HepG2 (cell line): ENCODE data around the gene YIF1A. TPM values are rescaled to one million over a fixed set of nuclear protein-coding genes. Genes with fewer than 3 reads are reported as not detected.

Experiments used
- DR1 ChIP-seq: sonication (generic); formaldehyde crosslinking; IDR thresholded peaks from 2 replicates; pipeline ENCODE4 v1.8.0; 2021; ENCODE audit warnings: mild to moderate bottlenecking, missing genetic modification reagents, inconsistent platforms
- HNRNPH1 ChIP-seq: fragments of 200-400 bp; formaldehyde crosslinking; optimal IDR thresholded peaks from 2 replicates; pipeline ENCODE3; 2017; ENCODE audit warnings: mild to moderate bottlenecking, low read depth, low read length
- KDM2A ChIP-seq: sonication (generic); formaldehyde crosslinking; IDR thresholded peaks from 2 replicates; pipeline ENCODE4 v1.4.0; 2020; ENCODE audit warnings: low read depth, missing genetic modification reagents, borderline replicate concordance
- KLF15 ChIP-seq: sonication (generic); formaldehyde crosslinking; IDR thresholded peaks from 2 replicates; pipeline ENCODE4 v1.8.1; 2023; ENCODE audit warnings: borderline replicate concordance, mild to moderate bottlenecking, inconsistent platforms, missing genetic modification reagents, mixed read lengths
- MXD4 ChIP-seq: IDR thresholded peaks from 2 replicates; pipeline ENCODE4 v1.6.1; 2016; ENCODE audit warnings: mild to moderate bottlenecking, missing biosample characterization, missing genetic modification reagents
- NONO ChIP-seq, 2 experiments: fragments of 450-650 bp in 1 of 2; sonication (generic) in 1 of 2; formaldehyde crosslinking in 1 of 2; IDR thresholded peaks in 1 of 2; conservative IDR thresholded peaks in 1 of 2; 2 replicates each; pipeline versions ENCODE4 v1.6.1 to v1.8.0; 2017 to 2022; ENCODE audit warnings: mild to moderate bottlenecking in 1 of 2, missing genetic modification reagents in 1 of 2, moderate library complexity in 1 of 2
- polyA plus RNA-seq, 8 experiments: library from polyadenylated mRNA; depleted of rRNA in 3 of 8; stranded (reverse) in 7 of 8; unstranded in 1 of 8; fragments of >200 nt; fragmentation: Illumina TruSeq in 4 of 8; extraction: Trizol in 4 of 8; gene quantifications; 2 replicates each; pipeline versions ENCODE4 v1.2.1 to v1.2.3, GENCODE V29; 2011 to 2016; ENCODE audit warnings: low read depth in 4 of 8, missing spikeins in 1 of 8, mixed read lengths in 1 of 8; ENCODE audit not compliant: insufficient read depth in 1 of 8
- total RNA-seq, 5 experiments: library from RNA; depleted of rRNA; stranded (reverse); fragments of >200 nt; fragmentation: Illumina TruSeq; extraction: Trizol; gene quantifications; 2 replicates each; pipeline ENCODE4 v1.2.3, GENCODE V29; 2016; ENCODE audit warnings: low read depth in 1 of 5
- TF ChIP-seq, protein P1 (sequence below): sonication (generic); formaldehyde crosslinking; IDR thresholded peaks from 2 replicates; pipeline ENCODE4 v1.4.0; 2020; ENCODE audit warnings: missing genetic modification reagents
- TF ChIP-seq, protein P2 (sequence below): sonication (generic); formaldehyde crosslinking; IDR thresholded peaks from 2 replicates; pipeline ENCODE4 v1.5.1; 2020; ENCODE audit warnings: mild to moderate bottlenecking, missing genetic modification reagents, moderate library complexity
- TF ChIP-seq, protein P3 (sequence below): sonication (generic); formaldehyde crosslinking; IDR thresholded peaks from 2 replicates; pipeline ENCODE4 v1.5.0; 2020; ENCODE audit warnings: missing genetic modification reagents
- TF ChIP-seq, protein P4 (sequence below): sonication (generic); formaldehyde crosslinking; IDR thresholded peaks from 2 replicates; pipeline ENCODE4 v1.4.0; 2020; ENCODE audit warnings: mild to moderate bottlenecking, missing genetic modification reagents
- TF ChIP-seq, protein P5 (sequence below): sonication (generic); formaldehyde crosslinking; IDR thresholded peaks from 2 replicates; pipeline ENCODE4 v1.8.0; 2022; ENCODE audit warnings: missing genetic modification reagents, low read depth, mild to moderate bottlenecking, borderline replicate concordance
- TF ChIP-seq, protein P6 (sequence below): sonication (generic); formaldehyde crosslinking; IDR thresholded peaks from 2 replicates; pipeline ENCODE4 v1.8.0; 2022; ENCODE audit warnings: mild to moderate bottlenecking, missing genetic modification reagents; ENCODE audit not compliant: insufficient replicate concordance

The YIF1A gene
- total and polyA plus RNA-seq, 2 of the 13 experiments (the other 11 are each of a cell fraction or from before 2014, with no cell fraction given) = 133 to 145 TPM

DNA sequence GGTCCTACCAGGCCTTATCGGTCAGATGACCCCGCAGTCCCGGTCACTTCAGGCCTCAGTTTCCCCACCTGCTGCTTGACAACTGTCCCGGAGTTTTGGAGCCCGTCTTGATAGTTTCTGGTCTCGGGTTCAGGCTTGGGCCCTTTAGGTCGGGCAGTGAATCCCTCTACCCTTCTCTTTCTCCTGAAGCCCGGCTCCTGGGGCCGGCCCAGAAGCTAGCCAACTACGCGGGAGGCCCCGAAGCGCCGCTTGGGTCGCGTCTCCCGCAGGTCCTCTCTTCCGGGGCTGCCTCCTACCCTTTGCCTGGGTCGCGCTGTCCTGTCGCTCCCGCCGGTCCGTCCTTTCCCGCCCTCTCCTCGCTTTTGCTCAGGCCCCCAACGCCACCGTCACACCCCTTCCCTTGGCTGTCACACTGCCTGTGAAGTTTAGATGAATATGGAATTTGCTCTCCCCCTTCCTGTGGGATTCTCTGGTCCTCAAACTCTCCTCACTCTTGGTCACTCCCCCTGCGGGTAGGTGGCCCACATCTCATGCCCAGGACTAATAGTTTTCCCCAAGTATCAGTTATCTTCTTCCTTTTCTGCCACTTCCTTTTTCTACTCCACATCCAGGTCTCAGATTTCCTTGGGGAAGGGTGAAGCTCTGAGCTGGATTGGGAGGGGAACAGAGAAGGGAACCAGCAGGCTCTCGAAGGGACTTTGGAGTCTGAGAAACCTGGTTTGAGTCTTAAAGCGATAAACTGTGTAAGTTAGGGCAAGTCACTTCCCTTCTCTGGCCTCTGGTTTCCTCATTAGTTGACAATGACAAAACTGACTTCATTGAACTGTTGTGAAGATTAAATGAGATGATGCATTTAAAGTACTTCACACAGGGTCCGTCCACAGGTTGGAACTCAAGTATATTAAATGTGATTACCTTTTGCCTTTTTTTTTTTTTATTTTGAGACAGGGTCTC, 19.7 kb downstream of the YIF1A start (continued):
- TF ChIP-seq, protein P1, sequence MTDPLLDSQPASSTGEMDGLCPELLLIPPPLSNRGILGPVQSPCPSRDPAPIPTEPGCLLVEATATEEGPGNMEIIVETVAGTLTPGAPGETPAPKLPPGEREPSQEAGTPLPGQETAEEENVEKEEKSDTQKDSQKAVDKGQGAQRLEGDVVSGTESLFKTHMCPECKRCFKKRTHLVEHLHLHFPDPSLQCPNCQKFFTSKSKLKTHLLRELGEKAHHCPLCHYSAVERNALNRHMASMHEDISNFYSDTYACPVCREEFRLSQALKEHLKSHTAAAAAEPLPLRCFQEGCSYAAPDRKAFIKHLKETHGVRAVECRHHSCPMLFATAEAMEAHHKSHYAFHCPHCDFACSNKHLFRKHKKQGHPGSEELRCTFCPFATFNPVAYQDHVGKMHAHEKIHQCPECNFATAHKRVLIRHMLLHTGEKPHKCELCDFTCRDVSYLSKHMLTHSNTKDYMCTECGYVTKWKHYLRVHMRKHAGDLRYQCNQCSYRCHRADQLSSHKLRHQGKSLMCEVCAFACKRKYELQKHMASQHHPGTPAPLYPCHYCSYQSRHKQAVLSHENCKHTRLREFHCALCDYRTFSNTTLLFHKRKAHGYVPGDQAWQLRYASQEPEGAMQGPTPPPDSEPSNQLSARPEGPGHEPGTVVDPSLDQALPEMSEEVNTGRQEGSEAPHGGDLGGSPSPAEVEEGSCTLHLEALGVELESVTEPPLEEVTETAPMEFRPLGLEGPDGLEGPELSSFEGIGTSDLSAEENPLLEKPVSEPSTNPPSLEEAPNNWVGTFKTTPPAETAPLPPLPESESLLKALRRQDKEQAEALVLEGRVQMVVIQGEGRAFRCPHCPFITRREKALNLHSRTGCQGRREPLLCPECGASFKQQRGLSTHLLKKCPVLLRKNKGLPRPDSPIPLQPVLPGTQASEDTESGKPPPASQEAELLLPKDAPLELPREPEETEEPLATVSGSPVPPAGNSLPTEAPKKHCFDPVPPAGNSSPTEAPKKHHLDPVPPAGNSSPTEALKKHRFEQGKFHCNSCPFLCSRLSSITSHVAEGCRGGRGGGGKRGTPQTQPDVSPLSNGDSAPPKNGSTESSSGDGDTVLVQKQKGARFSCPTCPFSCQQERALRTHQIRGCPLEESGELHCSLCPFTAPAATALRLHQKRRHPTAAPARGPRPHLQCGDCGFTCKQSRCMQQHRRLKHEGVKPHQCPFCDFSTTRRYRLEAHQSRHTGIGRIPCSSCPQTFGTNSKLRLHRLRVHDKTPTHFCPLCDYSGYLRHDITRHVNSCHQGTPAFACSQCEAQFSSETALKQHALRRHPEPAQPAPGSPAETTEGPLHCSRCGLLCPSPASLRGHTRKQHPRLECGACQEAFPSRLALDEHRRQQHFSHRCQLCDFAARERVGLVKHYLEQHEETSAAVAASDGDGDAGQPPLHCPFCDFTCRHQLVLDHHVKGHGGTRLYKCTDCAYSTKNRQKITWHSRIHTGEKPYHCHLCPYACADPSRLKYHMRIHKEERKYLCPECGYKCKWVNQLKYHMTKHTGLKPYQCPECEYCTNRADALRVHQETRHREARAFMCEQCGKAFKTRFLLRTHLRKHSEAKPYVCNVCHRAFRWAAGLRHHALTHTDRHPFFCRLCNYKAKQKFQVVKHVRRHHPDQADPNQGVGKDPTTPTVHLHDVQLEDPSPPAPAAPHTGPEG (CRISPR knock-in tag) = no peak
- TF ChIP-seq KLF15 (CRISPR knock-in tag) = peak; percentile 53; the same call in 1 of the 2 replicates
- TF ChIP-seq, protein P2, sequence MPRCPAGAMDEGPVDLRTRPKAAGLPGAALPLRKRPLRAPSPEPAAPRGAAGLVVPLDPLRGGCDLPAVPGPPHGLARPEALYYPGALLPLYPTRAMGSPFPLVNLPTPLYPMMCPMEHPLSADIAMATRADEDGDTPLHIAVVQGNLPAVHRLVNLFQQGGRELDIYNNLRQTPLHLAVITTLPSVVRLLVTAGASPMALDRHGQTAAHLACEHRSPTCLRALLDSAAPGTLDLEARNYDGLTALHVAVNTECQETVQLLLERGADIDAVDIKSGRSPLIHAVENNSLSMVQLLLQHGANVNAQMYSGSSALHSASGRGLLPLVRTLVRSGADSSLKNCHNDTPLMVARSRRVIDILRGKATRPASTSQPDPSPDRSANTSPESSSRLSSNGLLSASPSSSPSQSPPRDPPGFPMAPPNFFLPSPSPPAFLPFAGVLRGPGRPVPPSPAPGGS (CRISPR knock-in tag) = no peak
- TF ChIP-seq NONO (IDR thresholded peaks at IDR 0.05) = no peak
- no peak; the same call in 1 of the 2 replicates for TF ChIP-seq NONO (CRISPR knock-in tag; conservative IDR thresholded peaks at IDR 0.05)
- no peak for TF ChIP-seq HNRNPH1
- TF ChIP-seq, protein P3, sequence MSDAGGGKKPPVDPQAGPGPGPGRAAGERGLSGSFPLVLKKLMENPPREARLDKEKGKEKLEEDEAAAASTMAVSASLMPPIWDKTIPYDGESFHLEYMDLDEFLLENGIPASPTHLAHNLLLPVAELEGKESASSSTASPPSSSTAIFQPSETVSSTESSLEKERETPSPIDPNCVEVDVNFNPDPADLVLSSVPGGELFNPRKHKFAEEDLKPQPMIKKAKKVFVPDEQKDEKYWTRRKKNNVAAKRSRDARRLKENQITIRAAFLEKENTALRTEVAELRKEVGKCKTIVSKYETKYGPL = no peak
- no peak for TF ChIP-seq DR1
- no peak for TF ChIP-seq MXD4 (CRISPR knock-in tag)
- TF ChIP-seq KDM2A = no peak
- TF ChIP-seq, protein P4, sequence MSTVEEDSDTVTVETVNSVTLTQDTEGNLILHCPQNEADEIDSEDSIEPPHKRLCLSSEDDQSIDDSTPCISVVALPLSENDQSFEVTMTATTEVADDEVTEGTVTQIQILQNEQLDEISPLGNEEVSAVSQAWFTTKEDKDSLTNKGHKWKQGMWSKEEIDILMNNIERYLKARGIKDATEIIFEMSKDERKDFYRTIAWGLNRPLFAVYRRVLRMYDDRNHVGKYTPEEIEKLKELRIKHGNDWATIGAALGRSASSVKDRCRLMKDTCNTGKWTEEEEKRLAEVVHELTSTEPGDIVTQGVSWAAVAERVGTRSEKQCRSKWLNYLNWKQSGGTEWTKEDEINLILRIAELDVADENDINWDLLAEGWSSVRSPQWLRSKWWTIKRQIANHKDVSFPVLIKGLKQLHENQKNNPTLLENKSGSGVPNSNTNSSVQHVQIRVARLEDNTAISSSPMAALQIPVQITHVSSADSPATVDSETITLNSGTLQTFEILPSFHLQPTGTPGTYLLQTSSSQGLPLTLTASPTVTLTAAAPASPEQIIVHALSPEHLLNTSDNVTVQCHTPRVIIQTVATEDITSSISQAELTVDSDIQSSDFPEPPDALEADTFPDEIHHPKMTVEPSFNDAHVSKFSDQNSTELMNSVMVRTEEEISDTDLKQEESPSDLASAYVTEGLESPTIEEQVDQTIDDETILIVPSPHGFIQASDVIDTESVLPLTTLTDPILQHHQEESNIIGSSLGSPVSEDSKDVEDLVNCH (CRISPR knock-in tag) = no peak
- TF ChIP-seq, protein P5, sequence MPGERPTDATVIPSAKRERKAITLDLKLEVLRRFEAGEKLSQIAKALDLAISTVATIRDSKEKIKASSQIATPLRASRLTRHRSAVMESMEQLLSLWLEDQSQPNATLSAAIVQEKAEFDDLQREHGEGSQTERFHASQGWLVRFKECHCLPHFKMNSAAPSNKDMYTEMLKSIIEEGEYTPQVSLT = no peak
- TF ChIP-seq, protein P6, sequence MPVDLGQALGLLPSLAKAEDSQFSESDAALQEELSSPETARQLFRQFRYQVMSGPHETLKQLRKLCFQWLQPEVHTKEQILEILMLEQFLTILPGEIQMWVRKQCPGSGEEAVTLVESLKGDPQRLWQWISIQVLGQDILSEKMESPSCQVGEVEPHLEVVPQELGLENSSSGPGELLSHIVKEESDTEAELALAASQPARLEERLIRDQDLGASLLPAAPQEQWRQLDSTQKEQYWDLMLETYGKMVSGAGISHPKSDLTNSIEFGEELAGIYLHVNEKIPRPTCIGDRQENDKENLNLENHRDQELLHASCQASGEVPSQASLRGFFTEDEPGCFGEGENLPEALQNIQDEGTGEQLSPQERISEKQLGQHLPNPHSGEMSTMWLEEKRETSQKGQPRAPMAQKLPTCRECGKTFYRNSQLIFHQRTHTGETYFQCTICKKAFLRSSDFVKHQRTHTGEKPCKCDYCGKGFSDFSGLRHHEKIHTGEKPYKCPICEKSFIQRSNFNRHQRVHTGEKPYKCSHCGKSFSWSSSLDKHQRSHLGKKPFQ (CRISPR knock-in tag) = no peak
